Fibroblast of upper back skin (primary cell): ENCODE results near the gene EPB41L5.
"Not testable (repeated sequence)": the region's sequence is repeated elsewhere in the genome, so short reads cannot be mapped to it uniquely, and the experiment has no call there.

ENCODE experiments used
- DNase-seq: peaks from one replicate; pipeline ENCODE4 v3.0.0-alpha.2; 2013

The EPB41L5 gene

GRCh38 chr2:120149406-120149805 is 136.5 kb downstream of the EPB41L5 start:
- DNase-seq = no peak

DNA sequence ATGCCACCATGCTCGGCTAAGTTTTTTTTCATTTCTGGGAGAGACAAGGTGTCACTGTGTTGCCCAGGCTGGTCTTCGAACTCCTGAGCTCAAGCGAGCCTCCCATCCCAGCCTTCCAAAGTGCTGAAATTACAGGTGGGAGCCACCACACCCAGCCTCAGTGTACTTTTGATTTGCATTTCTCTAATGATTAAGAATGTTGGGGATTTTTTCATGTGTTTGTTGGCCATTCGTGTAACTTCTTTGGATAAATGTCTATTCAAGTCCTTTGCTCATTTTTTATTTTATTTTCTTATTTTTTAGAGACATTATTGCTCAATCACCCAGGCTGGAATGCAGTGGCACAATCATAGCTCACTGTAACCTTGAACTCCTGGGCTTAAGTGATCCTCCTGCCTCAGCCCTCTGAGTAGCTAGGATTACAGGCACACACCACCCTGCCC is 137.2 kb downstream of the EPB41L5 start:
- no peak for DNase-seq

DNA sequence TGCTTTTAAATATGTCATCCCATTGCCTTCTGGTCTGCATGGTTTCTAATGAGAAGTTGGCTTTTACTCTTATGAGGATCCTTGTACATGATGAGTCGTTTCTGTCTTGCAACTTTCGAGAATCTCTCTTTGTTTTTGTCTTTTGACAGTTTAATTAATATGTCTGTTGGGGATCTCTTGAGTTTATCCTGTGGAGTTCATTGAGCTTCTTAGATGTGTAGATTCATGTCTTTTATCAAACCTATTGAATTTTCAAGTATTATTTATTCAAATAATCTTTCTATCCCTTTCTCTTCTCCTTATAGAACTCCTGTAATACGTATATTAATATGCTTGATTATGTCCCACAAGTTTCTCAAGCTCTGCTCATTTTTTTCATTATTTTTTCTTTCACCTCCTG is 142.4 kb downstream of the EPB41L5 start:
- DNase-seq = no peak

- DNase-seq = not testable (repeated sequence)
These were observed 145.8 kb downstream of the EPB41L5 start for GRCh38 chr2:120158658-120159057.

DNA sequence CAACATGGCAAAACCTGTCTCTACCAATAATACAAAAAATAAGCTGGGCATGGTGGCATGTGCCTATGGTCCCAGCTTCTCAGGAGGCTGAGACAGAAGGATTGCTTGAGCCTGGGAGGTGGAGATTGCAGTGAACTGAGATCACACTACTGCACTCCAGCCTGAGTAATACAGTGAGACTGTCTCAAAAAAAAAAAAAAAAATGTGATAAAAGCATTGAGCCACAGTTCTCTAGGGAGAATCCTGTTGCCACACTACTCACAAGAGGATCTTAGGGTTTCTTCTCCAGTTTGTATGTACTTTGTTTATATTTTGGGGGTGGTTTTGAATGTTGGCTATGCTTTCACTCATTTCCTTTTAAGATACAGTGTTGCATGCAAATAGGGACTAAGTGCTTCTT is 148.3 kb downstream of the EPB41L5 start:
- DNase-seq = peak; percentile 8

DNA sequence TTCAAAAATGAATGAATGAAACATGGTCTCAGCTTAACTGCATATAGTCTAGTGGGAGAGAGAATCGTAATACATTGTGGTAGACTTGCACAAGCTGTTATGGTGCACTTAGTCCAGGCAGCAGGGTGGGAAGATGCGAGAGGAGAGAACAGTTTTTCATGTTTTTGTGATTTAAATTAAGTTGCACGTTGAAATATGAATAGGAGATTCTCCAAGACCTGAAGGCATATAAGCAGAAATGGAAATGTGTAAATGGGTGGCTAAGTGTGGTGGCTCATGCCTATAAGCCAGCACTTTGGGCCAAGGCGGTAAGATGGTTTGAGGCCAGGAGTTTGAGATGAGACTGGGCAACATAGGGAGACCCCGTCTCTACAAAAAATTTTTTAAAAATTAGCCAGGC is 149.8 kb downstream of the EPB41L5 start:
- DNase-seq = no peak

DNA sequence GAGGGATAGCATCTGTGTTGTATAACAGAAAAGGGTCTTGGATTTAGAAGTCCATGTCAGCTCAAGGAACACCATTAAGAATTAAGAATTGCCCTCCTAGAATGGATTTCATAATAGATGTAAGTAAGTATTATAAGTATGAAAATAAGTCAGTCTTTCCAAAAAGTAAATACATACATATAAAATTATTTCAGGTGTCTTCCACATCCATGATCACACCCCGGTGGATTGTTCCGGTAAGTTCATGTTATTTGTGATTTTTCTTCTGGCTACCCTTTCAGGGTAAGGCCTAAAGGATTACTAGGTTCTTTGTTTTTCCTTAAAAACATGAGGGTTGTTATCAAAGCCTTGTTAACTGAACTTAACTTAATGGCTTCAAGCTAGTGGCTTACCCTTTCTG is 154.4 kb downstream of the EPB41L5 start:
- no peak for DNase-seq

GRCh38 chr2:120169020-120169419 is 156.1 kb downstream of the EPB41L5 start:
- DNase-seq = no peak

DNA sequence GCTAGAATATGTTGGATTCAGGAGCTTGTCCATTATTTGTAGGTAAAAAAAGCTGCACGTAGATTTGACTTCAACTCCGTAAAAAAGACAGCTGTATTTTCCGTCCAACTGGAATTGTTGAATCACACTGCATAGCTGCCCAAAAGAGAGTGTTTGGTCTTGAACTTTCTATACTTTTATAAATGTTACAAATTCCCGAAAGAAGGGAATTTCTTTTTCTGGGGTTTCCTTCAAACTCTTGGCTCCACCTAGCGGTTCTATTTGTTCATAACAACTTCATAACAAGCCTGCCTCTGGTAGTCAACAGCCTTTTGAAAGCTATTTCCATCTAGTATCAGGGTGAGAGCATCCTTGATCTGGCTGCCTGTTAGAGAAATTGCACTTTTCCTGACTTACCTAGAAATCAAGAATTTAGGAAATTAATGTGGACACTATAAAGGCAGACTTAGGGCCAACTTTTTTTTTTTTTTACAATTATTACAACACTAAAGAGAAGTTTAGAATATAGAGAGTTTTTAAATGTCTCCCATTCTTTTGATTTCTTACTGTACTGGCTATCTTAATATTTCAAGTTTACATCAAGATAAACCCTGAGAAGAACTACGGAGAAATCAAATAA is 162.2 kb downstream of the EPB41L5 start:
- DNase-seq = peak; percentile 69

DNA sequence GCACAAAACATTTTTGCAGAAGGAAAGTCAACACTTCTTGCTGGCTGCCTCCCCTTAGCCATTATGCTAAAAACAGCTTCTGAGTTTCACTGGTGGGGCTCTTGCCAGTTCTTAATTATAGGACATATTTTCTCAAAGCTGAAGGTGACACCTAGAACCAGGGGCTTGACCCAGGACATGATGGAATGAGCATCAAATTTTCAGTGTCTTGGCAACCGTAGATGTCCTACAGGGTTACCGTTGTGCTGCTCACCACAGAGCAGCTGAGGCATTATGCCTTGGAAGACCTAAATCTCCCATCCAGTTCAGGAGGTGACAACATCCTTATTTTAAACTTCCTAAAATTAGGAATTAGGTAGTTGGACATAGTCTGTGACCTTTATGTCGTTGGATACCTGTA is 163.6 kb downstream of the EPB41L5 start:
- DNase-seq = no peak

GRCh38 chr2:120177001-120177621 is 164.2 kb downstream of the EPB41L5 start:
- no peak for DNase-seq

DNA sequence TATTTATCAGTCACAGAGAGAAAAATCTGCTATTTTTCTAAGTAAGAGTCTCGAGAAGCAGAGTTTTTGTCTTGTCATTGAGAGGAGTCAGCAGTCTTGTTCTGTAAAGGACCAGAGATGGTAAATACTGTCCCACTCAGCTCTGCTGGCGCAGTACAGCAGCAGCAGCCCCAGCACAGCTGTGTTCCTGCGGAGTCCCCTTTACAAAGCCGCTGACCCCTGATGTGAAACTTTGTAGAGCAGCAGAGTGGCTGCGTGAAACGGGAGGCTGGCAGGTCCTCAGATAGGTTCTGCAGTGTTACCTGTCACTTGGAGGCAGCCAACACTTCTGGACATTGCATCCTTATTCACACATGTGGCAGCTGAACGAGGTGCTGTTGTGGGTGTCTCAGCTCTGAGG is 165.1 kb downstream of the EPB41L5 start:
- no peak for DNase-seq

GRCh38 chr2:120179396-120179795 is 166.5 kb downstream of the EPB41L5 start:
- no peak for DNase-seq

DNA sequence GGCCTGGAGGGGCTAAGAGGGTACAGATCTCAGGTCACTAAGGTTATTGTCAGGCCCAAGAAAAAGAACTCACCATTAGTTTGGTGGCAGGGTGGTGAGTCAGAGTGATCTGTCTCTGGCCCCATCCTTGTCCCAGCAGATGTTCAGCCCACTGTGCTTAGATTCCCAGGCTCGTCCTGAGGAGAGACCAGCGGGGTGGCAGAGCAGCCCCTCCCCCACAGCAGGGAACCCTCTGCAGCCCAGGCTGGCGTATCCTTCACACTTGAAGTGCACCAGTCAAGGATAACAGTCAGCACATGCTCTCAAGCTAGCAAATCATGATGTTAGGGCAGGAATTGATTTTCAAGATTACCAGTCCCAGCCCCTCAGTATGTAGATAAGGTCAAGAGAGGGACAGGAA is 167.2 kb downstream of the EPB41L5 start:
- no peak for DNase-seq

DNA sequence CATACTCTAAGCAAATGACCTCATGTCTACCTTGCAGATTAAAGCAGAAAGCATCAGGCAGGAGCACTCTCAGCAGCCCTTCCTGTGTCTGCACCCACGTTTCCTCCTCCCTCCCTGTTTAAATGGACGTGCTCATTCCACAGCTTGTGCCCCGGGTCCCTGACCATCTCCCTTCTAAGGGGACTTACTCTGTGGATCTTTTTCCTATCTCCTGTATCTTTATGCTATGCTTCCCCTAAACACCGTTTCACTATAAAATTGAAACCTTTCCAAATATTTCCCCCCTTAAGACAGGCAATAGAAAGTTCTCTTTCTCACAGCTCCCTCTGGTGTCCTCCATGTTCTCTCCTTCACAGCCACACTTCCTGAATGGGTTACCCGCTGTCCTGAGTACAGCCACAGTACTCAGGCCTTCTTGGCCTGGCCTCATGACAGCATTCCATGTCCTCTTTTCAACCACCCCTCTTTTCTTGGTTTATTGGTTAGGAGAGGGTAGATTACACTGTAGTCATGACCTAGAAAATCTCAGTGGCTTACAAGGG is 169.2 kb downstream of the EPB41L5 start:
- no peak for DNase-seq

GRCh38 chr2:120189189-120189588 is 176.3 kb downstream of the EPB41L5 start:
- DNase-seq = no peak

- no peak for DNase-seq
These were observed 179.4 kb downstream of the EPB41L5 start for GRCh38 chr2:120192280-120192679.

DNA sequence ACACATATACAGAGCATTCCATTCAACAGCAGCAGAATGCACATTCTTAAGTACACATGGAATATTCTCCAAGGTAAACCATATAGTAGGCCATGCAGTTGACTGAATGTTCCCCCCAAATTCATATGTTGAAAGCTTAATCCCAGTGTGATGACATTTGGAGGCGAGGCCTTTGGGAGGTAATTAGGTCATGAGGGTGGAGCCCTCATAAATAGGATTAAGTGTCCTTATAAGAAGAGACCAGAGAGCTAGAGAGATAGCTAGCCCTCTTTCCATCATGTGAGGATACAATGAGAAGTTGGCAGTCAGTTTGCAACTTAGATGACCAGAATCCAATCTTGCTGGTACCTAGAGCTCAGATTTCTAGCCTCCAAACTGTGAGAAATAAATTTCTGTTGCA is 182.7 kb downstream of the EPB41L5 start:
- DNase-seq = no peak

- not testable (repeated sequence) for DNase-seq
These were observed 187.1 kb downstream of the EPB41L5 start for GRCh38 chr2:120199817-120200459.

DNA sequence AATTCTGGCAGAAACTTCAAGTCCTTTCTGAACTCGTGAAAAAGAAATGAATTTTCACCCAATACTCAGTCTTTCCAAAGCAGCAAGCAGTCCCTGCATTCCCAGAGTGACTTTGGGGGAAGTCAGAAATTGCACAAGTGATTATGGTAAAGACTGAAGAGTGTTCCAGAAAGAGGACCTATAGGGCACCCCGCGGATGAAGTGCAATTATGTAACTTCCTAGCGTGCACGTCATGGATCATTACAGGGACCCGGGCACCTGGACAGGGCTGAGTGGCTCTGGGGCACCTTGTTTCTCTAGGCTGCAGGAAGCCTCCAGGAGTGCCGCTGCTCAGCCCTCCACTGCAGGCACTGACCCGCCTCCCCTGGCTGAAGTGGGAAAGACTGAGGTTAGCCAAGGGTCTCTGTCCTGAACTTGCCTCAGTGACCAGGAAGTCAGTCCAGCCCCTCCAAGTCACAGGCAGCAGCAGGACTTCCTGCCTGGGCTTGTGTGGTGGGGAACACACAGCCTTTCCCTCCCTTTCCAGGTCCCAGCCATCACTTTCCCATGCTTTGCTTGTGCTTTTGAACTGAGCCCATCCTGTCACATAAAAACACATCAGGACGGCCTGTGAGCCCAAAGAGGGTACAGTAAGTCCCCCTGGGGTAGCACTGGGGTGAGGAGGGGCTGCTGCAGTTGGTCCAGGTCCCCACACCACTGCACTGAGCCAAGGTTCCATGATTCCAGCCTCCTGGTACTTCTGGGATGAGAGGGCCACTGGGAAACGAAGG is 190.6 kb downstream of the EPB41L5 start:
- no peak for DNase-seq

GRCh38 chr2:120204022-120204405 is 191.1 kb downstream of the EPB41L5 start:
- DNase-seq = no peak

DNA sequence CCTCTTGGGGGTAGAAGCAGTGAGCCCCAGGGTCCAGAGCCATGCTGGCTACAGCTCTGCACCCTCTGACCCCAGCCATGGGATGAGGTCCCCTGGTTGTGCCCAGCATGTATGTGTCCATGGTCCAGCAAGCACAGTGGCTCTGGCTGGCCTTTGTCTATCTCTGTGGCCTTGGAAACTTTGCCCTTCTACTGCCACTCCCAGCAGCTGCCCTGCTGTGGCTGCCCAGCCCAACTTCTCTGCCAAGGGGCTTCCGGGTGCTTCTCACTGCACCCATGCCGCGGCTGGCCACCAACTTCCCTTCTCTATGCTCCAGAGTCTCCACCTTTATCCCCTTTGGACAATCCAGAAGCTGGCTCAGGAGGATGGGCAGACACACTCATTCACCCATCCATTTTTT is 191.5 kb downstream of the EPB41L5 start:
- DNase-seq = no peak

DNA sequence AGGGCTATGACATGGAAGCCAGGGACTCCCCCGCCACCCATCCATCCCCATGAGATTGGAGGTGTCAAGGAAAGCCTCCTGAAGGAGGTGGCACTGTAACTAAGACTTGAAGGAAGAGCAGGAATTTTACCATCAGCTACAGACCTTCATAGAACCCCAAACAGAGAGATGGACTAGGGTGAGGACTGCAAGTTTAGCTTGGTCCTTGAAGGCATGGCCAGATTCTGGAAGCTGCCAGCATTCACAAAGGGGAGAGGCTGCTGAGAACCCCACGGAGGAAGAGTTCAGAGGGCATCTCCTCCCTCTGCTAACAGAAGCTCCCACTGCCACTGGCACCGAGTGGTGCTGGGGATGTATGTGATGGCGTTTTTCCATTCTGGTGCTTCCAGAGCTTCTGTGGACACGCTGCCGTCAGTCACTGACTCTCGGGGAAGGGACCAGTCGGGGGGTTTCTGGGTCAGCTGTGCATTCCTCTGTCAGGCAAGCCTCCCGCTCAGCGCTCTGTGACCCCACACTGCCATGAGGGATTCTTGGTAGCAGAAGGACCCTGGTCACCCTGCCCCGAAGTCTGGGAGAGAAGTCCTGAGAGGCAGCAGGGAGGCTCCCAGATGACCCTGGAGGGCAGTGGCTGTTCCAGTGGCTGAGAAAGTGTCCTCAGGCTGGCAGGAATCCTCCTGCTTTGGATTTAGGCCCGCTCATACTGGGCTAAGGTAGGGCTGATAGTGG is 192.2 kb downstream of the EPB41L5 start:
- no peak for DNase-seq
